Measurements from ENCODE around the gene FANCC. TPM values are rescaled to one million over a fixed set of nuclear protein-coding genes. Genes with fewer than 3 reads are reported as not detected.

FANCC gene, protein sequence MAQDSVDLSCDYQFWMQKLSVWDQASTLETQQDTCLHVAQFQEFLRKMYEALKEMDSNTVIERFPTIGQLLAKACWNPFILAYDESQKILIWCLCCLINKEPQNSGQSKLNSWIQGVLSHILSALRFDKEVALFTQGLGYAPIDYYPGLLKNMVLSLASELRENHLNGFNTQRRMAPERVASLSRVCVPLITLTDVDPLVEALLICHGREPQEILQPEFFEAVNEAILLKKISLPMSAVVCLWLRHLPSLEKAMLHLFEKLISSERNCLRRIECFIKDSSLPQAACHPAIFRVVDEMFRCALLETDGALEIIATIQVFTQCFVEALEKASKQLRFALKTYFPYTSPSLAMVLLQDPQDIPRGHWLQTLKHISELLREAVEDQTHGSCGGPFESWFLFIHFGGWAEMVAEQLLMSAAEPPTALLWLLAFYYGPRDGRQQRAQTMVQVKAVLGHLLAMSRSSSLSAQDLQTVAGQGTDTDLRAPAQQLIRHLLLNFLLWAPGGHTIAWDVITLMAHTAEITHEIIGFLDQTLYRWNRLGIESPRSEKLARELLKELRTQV
- polyA plus RNA-seq (ENCODE audit: insufficient read length) = 15.3 TPM

DNA sequence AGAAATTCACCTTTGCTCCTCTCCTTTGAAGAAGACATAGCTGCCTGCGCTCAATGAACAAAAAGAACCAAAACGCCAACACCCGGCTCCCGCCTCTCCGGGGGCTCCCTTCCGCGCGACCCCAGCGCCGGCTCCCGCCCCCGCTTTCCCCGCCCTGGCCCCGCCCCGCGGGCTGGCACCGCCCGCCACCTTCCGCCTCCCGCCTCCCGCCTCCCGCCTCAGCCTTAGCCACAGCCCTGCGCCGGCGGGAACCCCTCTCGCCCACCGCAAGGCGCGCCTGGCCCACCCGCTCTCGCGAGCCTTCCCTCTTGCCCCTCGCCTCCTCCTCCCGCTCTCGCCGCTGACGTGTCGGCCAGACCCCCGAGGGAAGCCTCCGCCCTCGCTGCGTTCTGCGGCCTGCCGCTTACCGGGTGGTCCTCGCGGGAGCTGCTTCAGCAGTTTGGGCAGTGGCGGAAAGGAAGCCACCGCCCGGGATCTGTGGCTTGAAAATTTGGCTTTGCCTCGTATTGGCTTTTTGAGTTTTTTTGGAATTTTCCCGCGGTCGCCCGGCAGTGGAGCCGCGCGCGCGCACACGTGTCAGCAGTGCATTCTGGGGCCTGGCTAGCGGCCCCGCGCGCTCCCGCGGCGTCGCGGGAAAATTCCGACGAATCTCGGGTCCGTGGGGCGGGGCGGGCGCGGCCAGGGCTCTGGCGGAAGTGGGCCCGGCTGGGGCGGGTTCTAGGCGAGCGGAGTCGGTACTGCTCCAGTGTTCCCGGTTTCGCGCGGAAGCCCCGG is at the start of gene FANCC:
FANCC (minus strand) TSS at position 591 of the 774 bp plus-strand sequence. CDS start 68,418 bp downstream, outside the sequence.
- peak; percentile 70 for DNase-seq (ENCODE audit: low read depth)

DNA sequence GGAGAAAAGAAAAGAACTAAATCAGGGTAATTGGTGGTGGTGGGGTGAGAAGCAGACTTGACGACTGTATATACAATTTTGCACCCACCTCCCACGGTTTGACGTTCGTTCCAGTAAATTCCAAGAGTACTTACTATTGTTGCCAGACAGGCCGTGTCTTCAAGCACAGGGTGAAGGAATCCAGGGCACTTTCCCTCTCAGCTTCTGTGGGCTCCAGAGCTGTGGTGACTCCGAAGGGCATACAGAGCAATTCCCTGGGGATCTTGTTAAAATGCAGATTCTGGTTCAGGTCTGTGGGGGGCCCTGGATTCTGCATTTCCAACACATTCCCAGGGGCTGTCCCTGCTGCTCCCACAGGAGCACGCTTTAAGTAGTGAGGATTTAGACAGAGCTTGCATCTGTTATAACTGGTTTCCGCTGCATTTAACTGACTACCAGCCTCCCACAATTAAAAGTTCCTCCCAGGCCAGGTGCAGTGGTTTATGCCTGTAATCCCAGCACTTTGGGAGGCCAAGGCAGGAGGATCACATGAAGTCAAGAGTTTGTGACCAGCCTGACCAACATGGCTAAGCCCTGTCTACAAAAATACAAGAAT is 49.3 kb upstream of the FANCC start:
- DNase-seq (ENCODE audit: low read depth) = no peak

DNA sequence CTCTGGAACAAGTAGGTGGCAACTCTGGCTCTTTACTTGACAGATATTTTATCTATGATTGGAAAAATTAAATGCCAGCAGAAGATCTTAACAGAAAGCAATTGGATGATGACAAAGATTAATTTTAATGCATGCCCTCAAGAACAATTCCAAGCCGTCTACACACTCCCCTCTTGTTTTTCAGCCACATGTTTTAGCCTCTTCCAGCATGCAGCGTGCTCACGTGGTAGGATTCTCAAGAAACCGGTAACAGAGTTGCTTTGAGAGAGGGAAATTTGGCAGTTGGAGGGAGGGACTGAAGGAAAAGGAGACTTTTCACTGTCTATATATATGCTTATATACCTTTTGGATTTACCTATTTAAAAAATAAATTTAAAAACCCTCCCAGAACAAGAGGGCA is 48.3 kb upstream of the FANCC start:
- DNase-seq (ENCODE audit: low read depth) = no peak

DNA sequence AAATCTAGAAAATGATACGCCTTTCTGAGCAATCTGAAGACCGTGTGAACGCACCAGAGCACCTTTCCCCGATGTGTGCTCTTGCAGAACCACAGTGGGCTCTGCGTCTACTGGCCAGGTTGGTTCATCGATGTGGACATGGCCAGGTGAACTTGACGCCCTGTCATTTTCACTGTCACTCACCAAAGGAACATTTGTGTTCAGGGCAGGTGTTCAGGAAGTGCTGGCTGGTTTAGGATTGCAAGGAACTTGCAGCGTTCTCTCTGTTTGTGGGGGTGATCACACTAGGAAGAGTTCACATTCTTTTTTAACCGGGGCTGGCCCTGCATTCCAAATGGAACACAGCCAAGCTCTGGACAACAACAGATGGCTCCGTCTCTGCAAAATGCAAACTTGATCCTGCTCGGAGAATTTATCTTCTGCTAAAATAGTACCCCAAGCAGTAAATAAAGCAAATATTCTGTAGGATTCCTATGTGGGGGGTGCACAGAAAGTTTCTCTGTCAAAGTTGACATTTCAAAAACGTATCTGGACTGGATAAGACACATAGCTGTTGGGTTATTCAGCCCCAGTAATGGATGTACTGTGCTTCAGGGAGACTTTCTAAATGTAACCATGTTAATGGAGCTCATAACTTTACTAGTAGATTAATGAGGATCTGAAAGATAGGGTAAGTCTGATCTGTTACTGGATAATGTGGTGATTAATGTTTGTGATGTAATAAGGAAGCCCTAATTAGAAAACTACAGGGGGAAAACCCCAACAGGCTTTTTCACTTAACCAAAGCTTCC is 45.7 kb upstream of the FANCC start:
- DNase-seq (ENCODE audit: low read depth) = peak; percentile 13

DNA sequence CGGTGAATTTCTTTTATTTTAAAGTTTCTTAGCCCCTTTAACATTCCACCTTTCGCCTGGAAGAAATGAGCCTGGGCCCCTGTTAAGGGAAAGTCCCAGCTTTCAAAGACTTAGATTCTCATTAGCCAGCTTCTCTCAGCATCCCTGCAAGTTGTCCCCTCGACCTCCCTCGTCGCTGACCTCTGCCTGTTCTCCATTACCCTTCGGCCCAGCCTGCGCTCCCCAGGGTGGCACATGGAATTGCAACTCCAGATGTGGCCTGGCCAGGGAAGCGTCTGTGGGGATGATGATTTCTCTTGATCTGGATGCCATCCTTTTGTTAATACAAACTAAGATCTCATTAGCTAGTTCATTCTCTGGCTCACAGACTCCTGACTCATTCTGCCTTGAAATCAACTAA is 43.4 kb upstream of the FANCC start:
- DNase-seq (ENCODE audit: low read depth) = no peak

DNA sequence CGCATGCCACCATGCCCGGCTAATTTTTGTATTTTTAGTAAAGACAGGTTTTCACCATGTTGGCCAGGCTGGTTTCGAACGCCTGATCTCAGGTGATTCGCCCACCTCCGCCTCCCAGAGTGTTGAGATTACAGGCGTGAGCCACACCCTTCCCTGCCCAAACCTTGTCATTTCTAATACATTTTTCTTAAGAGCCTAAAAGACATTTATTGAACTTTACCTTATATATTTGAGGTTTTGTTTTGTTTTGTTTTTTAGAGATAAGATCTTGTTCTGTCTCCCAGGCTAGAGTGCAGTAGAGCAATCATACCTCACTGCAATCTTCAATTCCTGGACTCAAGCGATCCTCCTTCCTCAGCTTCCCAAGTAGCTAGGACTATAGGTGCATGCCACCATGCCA is 39.8 kb upstream of the FANCC start:
- DNase-seq (ENCODE audit: low read depth) = no peak

DNA sequence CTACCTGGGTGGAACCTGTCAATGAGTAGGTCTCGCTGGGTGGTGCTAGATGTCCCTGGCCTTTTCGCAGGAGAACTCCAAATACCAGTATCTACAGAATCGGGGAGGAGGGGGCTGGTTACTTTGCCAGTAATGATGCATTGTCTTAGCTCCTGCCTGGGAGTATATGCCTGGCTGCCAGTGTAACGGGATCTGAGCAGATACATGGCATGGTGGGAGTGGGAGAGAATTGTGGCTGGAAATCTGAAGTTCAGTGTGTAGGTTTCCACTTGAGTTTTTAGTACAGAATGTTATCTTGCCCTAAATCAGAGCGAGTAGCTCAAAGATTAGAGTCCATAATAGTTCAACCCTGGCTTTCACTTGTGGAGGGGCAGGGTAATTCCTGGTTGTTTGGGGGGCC is 38.0 kb upstream of the FANCC start:
- no peak for DNase-seq (ENCODE audit: low read depth)

DNA sequence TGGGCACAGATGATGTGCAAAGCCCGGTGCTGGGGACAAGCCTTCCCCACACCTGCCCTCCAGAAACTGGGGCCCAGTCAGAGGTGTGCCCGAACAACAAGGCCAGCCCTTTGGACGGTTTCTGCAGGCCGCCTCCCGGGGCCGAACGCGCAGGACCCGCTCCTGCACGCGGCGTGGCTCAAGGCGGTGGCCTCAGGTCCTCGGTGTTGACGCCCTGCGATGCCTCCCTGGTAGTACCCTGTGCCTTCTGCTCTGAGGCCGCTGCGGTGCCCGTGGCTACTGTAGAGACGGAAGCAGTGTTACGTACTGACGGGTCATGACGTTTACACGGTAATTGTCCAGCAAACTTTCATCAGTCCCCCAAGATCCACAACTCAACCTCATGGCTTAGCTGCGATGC is 33.5 kb upstream of the FANCC start:
- DNase-seq (ENCODE audit: low read depth) = no peak

DNA sequence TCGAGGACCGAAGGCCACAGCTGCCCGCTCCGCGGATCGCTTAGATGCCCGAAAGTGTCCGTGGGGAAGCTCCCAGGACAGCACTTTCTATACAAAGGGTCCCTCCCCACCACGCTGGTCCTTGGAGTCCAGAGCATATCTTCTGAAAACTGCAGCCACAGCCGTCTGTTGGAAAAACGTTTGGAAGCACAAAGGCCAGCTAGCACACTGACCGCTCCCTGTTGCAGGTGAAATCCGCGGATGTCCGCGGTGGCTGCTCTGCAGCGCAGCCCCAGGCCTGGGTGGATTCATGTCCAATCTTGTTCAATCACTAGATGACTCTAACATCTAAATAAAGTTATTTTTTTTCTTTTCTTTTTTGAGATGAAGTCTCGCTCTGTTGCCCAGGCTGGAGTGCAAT is 32.8 kb upstream of the FANCC start:
- no peak for DNase-seq (ENCODE audit: low read depth)

DNA sequence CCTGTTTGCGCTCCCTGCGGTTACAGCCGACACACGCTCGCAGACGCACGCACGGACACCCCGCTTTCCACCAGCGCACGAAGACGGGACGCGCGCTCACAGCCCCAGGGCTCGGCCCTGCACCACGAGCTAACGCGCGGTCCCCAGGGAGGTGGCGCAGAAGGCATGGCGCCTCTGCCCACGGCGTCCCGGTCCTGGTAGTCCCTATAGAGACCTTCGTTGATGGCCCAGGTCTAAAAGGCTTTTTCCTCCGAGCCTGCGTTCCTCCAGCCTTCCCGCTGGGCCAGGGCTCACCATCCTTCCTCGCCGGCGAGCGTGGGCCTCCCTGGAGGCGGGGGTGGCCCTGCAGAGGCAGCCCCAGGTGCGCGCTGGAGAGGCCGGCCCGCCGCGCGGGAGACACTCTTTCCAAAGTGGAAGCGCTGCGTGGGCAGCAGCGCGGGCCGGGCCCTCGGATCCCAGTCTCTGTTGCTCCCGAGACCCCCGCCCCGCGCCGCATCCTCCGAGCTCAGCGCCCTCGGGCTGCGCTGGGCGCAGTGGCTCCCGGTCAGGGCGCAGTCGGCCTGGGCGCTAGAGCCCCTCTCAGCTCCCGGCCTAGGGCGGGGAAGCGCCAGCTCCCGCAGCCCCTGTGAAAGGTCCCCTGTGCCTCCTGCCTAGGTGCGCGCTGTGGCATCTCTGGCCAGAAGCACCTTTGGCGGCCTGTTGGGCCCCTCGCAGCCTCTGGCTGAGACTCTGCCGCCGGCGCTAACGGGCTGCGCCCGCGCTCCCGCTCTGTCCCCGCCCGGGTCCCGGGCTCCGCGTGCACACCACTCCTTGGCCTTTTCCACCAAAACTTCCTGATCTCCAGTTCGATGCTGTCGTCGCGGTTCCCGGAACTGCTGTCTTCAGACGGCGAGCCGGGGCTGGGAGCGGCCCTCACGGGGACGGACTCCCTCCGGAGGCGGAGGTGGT is 31.9 kb upstream of the FANCC start:
- no peak for DNase-seq (ENCODE audit: low read depth)

DNA sequence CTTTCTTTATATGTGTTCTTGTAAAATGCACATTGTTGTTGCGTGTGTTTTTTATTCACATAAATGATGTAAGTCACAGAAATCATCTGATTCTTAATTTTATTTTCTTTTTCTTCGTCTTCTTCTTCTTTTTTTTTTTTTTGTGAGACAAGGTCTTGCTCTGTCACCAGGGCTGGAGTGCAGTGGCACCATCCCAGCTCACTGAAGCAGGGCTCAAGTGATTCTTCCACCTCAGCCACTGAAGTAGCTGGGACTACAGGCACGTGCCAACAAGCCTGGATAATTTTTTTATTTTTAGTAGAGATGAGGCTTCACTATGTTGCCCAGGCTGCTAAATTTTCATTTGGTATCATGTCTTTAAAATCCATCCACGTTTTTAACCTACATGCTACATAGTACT is 28.5 kb upstream of the FANCC start:
- no peak for DNase-seq (ENCODE audit: low read depth)

DNA sequence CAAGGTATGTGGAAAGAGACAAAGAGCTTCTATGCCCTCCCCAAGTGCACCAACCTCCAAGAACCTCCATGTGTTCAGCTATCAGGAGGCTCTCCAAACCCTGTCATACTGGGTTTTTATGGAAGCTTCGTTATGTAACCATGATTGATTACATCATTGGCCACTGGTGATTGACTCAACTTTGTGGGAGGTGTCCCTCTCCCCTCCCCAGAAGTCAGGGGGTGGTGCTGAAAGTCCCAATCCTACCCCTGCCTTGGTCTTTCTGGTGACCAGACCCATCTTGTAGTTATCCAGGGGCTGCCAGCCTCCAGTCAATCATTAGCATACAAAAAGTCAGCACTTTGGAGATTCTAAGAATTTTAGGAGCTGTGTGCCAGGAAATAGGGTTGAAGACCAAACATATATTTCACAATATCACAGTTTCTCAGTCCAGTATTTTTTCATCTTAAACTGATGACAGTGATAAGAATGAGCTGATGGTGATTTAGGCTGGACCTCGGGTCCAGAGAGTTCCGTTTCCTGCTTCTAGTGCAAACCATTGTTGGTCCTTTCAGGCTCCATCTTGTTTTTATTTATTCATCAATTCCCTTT is 27.3 kb upstream of the FANCC start:
- no peak for DNase-seq (ENCODE audit: low read depth)

DNA sequence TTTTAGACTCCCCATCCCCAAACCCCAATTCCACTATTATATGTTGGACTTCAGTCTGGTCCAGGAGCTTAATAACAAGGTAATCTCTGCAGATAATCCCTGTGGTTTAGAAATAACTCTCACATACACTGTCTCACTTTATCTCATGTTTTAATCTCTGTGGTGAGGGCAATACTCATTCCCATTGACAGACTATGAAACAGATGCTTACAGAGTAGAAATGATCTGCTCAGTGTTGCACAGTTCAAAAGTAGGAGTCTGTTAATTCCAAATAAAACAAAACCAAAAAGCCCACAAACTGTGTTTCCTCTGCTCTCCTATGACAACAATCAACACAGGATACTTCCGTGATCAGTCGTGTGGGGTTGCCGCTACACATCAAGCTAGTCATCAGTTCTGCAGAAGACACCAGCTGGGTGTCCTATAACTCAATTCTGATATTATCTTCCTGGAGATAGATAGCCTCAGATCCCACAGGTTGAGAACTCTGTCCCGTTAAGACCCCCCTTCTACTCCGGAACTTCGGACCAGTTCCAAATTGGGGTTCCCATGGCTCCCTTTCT is 26.3 kb upstream of the FANCC start:
- no peak for DNase-seq (ENCODE audit: low read depth)

DNA sequence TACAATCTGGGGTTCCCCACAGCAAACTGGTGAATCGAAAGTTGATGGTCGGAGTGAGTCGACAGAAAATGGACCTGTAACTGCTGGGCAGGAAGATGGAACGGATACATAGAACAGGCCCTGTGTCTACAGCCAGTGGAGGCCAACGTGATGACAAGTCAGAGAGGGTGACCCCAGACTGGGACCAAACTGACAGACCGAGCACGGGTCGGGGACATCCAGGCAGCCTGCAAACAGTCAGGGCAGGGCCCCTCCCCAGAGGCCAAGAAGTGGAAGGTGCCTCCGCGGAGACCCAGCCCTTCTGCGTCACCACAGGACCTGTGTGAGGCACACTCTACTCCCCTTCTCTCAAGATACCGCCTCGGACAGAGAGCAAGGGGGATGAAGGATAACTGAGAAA is 25.1 kb upstream of the FANCC start:
- no peak for DNase-seq (ENCODE audit: low read depth)

DNA sequence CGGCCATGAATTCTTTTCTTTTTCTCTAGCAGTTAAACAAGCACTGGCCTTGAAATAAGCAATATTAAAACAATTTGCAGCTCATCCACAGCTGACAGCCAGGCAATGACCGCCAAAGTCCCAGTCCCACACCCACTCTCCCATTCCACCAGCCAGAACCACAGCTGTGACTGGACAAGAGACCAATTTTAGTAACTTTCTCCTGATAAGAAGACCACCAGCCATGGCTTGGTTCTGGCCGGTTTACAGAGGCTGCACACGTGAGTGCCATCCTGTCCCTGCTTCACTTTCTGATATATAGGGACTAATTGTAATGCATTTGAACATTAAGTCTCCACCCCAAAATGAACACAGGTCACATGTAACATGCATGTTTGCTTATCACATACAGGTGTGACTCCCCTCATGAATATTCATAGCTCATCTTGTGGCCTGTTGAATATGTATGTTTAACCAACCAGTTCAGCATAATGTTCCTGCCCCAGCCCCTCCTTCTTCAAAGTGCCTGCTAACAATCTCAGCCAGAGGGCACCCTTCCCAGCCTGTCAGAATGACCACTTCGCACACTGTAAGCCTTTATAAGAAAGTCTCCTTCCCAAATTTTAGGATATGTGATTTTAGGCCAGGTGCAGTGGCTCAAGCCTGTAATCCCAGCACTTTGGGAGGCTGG is 23.9 kb upstream of the FANCC start:
- no peak for DNase-seq (ENCODE audit: low read depth)

DNA sequence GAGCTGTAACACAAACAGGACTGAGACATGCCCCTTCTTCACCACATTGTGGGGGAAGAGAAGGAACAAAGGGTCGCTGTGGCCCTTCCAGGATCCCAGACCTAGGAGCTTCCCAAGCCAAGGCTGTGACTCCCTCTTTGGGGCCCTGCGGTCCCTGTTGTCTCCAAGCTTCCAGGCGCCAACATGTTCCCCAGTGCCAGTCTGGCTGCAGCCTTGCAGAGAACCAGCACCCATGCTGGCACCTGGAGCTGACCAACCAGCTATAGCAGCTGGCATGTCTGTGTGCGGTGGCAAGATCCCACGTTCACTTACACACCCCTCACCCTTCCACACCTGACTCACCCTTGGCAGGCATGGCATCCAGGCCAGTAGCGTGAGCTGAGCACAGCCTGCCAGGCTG is 20.7 kb upstream of the FANCC start:
- DNase-seq (ENCODE audit: low read depth) = no peak

DNA sequence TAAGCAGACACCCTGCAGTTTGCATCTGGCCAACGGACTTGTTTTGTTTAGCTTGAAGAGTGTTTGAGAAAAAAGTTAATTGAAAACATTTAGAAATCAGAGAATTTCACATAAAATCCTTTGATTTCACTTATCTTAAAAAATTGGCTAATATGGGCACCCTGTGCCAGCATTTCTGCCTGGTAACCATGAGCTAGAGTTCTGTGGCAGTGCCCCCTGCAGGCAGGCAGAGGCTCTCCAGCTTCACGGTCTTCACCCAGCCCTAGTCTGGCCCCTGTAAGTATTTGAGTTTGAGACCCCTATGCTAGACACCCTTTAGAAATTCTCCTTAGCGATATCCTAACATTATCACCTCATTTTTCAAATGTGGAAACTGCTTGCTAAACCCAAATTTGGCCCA is 18.8 kb upstream of the FANCC start:
- DNase-seq (ENCODE audit: low read depth) = no peak

DNA sequence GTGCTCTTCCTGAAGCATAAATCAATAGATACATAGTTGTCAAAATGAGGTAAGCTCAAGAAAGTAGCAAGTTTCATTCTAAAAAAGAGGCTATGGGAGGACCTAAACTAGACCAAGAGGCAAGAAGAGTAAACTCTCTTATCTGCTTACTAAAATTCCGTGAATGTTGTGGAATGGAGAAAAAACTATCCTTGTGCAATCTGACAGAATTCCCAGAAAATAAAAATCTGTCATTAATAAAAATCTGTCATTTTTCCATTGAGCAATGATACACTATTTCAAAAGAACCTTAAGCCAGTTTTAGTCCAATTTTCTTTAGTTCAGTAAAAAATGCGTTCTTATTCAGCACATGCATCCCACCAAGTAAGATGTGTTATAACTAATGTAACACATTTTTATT is 15.9 kb upstream of the FANCC start:
- DNase-seq (ENCODE audit: low read depth) = no peak

DNA sequence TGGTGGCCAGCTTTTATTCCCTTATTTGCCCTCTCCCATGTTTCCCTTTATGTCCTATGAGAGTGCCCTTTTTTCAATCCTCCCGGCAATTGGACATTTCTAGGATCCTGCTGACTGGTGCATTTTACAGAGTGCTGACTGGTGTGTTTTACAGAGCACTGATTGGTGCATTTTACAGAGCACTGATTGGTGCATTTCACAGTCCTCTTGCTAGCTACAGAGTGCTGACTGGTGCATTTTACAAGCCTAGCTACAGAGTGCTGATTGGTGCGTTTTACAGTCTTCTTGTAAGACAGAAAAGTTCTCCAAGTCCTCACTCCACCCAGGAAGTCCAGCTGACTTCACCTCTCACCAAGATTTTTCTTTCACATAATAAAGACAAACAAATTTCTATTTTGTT is 15.4 kb upstream of the FANCC start:
- no peak for DNase-seq (ENCODE audit: low read depth)
